IMR-90 (cell line): ENCODE results near the gene IQCK. TPM values are rescaled to one million over a fixed set of nuclear protein-coding genes. Genes with fewer than 3 reads are reported as not detected.

Experiments used
- ATAC-seq: fragments of 200-7000 bp; cut with Tn5 transposase; 2 replicates; pipeline ENCODE4 v1.9.1; 2020; ENCODE audit warnings: low read depth, mild to moderate bottlenecking, moderate library complexity
- BruUV-seq: library from RNA; stranded (reverse); fragments of 400-500 nt; replicated peaks from 2 replicates; lab custom pipeline; 2021; lab: Mats Ljungman, UMichigan
- CTCF ChIA-PET: fragments of 300-600 bp; formaldehyde crosslinking; extraction: SDS; loops from one replicate; lab custom pipeline; 2021; ENCODE audit warnings: antibody characterized with exemption; lab: Yijun Ruan, JAX
- POLR2A ChIA-PET: fragments of 300-600 bp; sonication (Branson Sonifier 250); formaldehyde crosslinking; loops from one replicate; lab custom pipeline; 2022; ENCODE audit warnings: antibody characterized with exemption; ENCODE audit not compliant: unreplicated experiment; lab: Charles Lee
- DNase-seq: peaks from one replicate; pipeline ENCODE4 v3.0.0; 2013
- H2AFZ ChIP-seq: replicated peaks from 2 replicates; pipeline ENCODE3; 2013; ENCODE audit warnings: low read length, mild to moderate bottlenecking; ENCODE audit not compliant: poor library complexity
- H2AK5ac ChIP-seq: 2 replicates; pipeline ENCODE4 v1.6.1; 2013; ENCODE audit warnings: low read depth, low read length, inconsistent platforms
- H2AK9ac ChIP-seq: replicated peaks from 2 replicates; pipeline ENCODE3; 2013; ENCODE audit warnings: mild to moderate bottlenecking, low read depth, low read length, moderate library complexity; ENCODE audit not compliant: poor library complexity
- H2BK120ac ChIP-seq: 2 replicates; pipeline ENCODE4 v1.6.1; 2013; ENCODE audit warnings: low read depth, low read length, inconsistent platforms
- H2BK15ac ChIP-seq: 3 replicates; pipeline ENCODE4 v1.6.1; 2013; ENCODE audit warnings: low read depth, low read length, inconsistent platforms
- H2BK20ac ChIP-seq: 2 replicates; pipeline ENCODE4 v1.6.1; 2013; ENCODE audit warnings: low read depth, mild to moderate bottlenecking, inconsistent platforms, low read length, moderate library complexity
- H2BK5ac ChIP-seq: 2 replicates; pipeline ENCODE4 v1.6.1; 2013; ENCODE audit warnings: mild to moderate bottlenecking, low read depth, low read length, inconsistent platforms; ENCODE audit not compliant: poor library complexity, severe bottlenecking
- H3K14ac ChIP-seq: replicated peaks from 2 replicates; pipeline ENCODE4 v1.6.1; 2013; ENCODE audit warnings: low read depth, low read length, inconsistent platforms
- H3K18ac ChIP-seq: 2 replicates; pipeline ENCODE4 v1.6.1; 2013; ENCODE audit warnings: low read depth, low read length, control low read depth
- H3K23ac ChIP-seq: 2 replicates; pipeline ENCODE4 v1.6.1; 2013; ENCODE audit warnings: low read depth, low read length, inconsistent platforms
- H3K27ac ChIP-seq: 2 replicates; pipeline ENCODE4 v1.5.1; 2013; ENCODE audit warnings: mild to moderate bottlenecking, control low read depth, low read length; ENCODE audit not compliant: insufficient read depth
- H3K27me3 ChIP-seq: 2 replicates; pipeline ENCODE4 v1.6.1; 2013; ENCODE audit warnings: low read length; ENCODE audit not compliant: control insufficient read depth, insufficient read depth
- H3K36me3 ChIP-seq: 2 replicates; pipeline ENCODE4 v1.6.1; 2013; ENCODE audit warnings: low read length, mixed read lengths; ENCODE audit not compliant: control insufficient read depth, insufficient read depth
- H3K4ac ChIP-seq: 2 replicates; pipeline ENCODE4 v1.6.1; 2013; ENCODE audit warnings: low read depth, low read length, inconsistent platforms
- H3K4me1 ChIP-seq: 2 replicates; pipeline ENCODE4 v1.6.1; 2013; ENCODE audit warnings: low read length, mixed read lengths; ENCODE audit not compliant: control insufficient read depth, insufficient read depth
- H3K4me2 ChIP-seq: 2 replicates; pipeline ENCODE4 v1.6.1; 2013; ENCODE audit warnings: low read depth, mild to moderate bottlenecking, control low read depth, low read length, moderate library complexity
- H3K4me3 ChIP-seq: 2 replicates; pipeline ENCODE4 v1.5.1; 2013; ENCODE audit warnings: low read depth, mild to moderate bottlenecking, control low read depth, low read length, moderate library complexity; ENCODE audit not compliant: insufficient read depth
- H3K56ac ChIP-seq: 2 replicates; pipeline ENCODE4 v1.6.1; 2013; ENCODE audit warnings: low read length, inconsistent platforms; ENCODE audit not compliant: insufficient read depth; ENCODE audit errors: extremely low read depth
- H3K79me1 ChIP-seq, 2 experiments: 2 replicates each; pipeline ENCODE4 v1.6.1; 2013; ENCODE audit warnings: low read length in 2 of 2, inconsistent platforms in 1 of 2, low read depth in 1 of 2
- H3K9ac ChIP-seq: 2 replicates; pipeline ENCODE4 v1.6.1; 2013; ENCODE audit warnings: low read depth, low read length, control low read depth
- H3K9me1 ChIP-seq: 2 replicates; pipeline ENCODE4 v1.6.1; 2013; ENCODE audit warnings: low read length, inconsistent platforms; ENCODE audit not compliant: insufficient read depth
- H3K9me3 ChIP-seq: 2 replicates; pipeline ENCODE4 v1.6.1; 2013; ENCODE audit warnings: low read length; ENCODE audit not compliant: control insufficient read depth, insufficient read depth
- H4K20me1 ChIP-seq: 2 replicates; pipeline ENCODE4 v1.6.1; 2013; ENCODE audit warnings: low read length, inconsistent platforms; ENCODE audit not compliant: insufficient read depth
- H4K5ac ChIP-seq: 2 replicates; pipeline ENCODE4 v1.6.1; 2013; ENCODE audit warnings: mild to moderate bottlenecking, low read depth, low read length, control low read depth
- H4K8ac ChIP-seq, 2 experiments: 2 replicates each; pipeline ENCODE4 v1.6.1; 2013; ENCODE audit warnings: low read depth in 2 of 2, low read length in 2 of 2, control low read depth in 1 of 2, inconsistent platforms in 1 of 2
- H4K91ac ChIP-seq: 2 replicates; pipeline ENCODE4 v1.6.1; 2013; ENCODE audit warnings: low read depth, low read length, inconsistent platforms; ENCODE audit not compliant: insufficient read depth
- BHLHE40 ChIP-seq: fragments of 150-350 bp; IDR thresholded peaks from 2 replicates; pipeline ENCODE4 v1.6.1; 2016; ENCODE audit warnings: mild to moderate bottlenecking, low read depth, low read length
- CHD1 ChIP-seq: IDR thresholded peaks from 2 replicates; pipeline ENCODE4 v1.6.1; 2012; ENCODE audit warnings: low read depth, low read length, improper control_type of control experiment
- ELK1 ChIP-seq: fragments of 150-350 bp; IDR thresholded peaks from 2 replicates; pipeline ENCODE4 v1.6.1; 2016; ENCODE audit warnings: low read depth, mild to moderate bottlenecking, low read length, moderate library complexity, borderline replicate concordance
- MAFK ChIP-seq: IDR thresholded peaks from 2 replicates; pipeline ENCODE4 v1.6.1; 2012; ENCODE audit warnings: low read depth, low read length, improper control_type of control experiment
- MAZ ChIP-seq: IDR thresholded peaks from 2 replicates; pipeline ENCODE4 v1.6.1; 2012; ENCODE audit warnings: low read depth, mild to moderate bottlenecking, low read length, improper control_type of control experiment, moderate library complexity, borderline replicate concordance
- MXI1 ChIP-seq: IDR thresholded peaks from 2 replicates; pipeline ENCODE4 v1.6.1; 2012; ENCODE audit warnings: low read depth, mild to moderate bottlenecking, low read length, moderate library complexity, borderline replicate concordance
- POLR2A ChIP-seq: IDR thresholded peaks from 2 replicates; pipeline ENCODE4 v1.6.1; 2012; ENCODE audit warnings: mild to moderate bottlenecking, low read depth, low read length
- RAD21 ChIP-seq: IDR thresholded peaks from 2 replicates; pipeline ENCODE4 v1.6.1; 2012; ENCODE audit warnings: low read length, improper control_type of control experiment
- RCOR1 ChIP-seq: IDR thresholded peaks from 2 replicates; pipeline ENCODE4 v1.6.1; 2012; ENCODE audit warnings: mild to moderate bottlenecking, low read length, improper control_type of control experiment; ENCODE audit not compliant: insufficient replicate concordance
- RFX5 ChIP-seq: IDR thresholded peaks from 2 replicates; pipeline ENCODE4 v1.8.0; 2012; ENCODE audit warnings: low read depth, mild to moderate bottlenecking, low read length, moderate library complexity
- SMC3 ChIP-seq: fragments of 150-350 bp; IDR thresholded peaks from 2 replicates; pipeline ENCODE4 v1.6.1; 2016; ENCODE audit warnings: low read depth, mild to moderate bottlenecking, antibody characterized with exemption, low read length, moderate library complexity
- dilution Hi-C: fragments of 300-500 bp; cut with HindIII; formaldehyde crosslinking; loops from one replicate; pipeline ENCODE4 v1.14.3; 2018; ENCODE audit warnings: low sequenced_read_pairs; ENCODE audit not compliant: unreplicated experiment
- in situ Hi-C: fragments of 300-500 bp; cut with MboI; formaldehyde crosslinking; loops from 3 replicates; pipeline ENCODE4 v1.14.3; 2019; ENCODE audit warnings: low sequenced_read_pairs, inconsistent platforms, mixed read lengths
- intact Hi-C: fragments of 100-400 bp; cut with micrococcal nuclease; formaldehyde crosslinking; loops from 2 replicates; pipeline ENCODE4 v1.10.0; 2022
- polyA plus RNA-seq, 3 experiments: library from polyadenylated mRNA; depleted of rRNA; stranded (reverse); fragments of >200 nt; gene quantifications; 2 replicates each; pipeline ENCODE4 v1.2.3, GENCODE V29; 2012; ENCODE audit warnings: low replicate concordance in 1 of 3
- total RNA-seq: library from RNA; depleted of rRNA; stranded (reverse); fragments of >200 nt; gene quantifications from 2 replicates; pipeline ENCODE4 v1.2.3, GENCODE V29; 2012

Gene IQCK
- total and polyA plus RNA-seq, 2 of the 4 experiments (the other 2 are of a cell fraction), result 4.1 to 5.4 TPM

- Histone ChIP-seq H4K8ac (0 out of 4 replicates have a peak overlapping the region, but pooled peaks of 1 of the 2 experiments have one; percentile 47), H3K27ac (no peak overlapping the region), H3K18ac (no peak overlapping the region), H2BK15ac (0 out of 3 replicates have a peak overlapping the region, but pooled peaks have one; percentile 61), H3K4me1 (peaks cover 13% of the 10 kb centered on the region), H2BK20ac (peak overlapping the region; percentile 27; the same call in 1 of the 2 replicates), H3K56ac (no peak overlapping the region), H2AK5ac (no peak overlapping the region), H3K4me2 (no peak overlapping the region), H3K4me3 (no peak overlapping the region), H3K36me3 (no peaks in the 10 kb centered on the region), H3K27me3 (no peaks in the 10 kb centered on the region), H4K91ac (no peak overlapping the region), H3K4ac (peak overlapping the region; percentile 24; the same call in 1 of the 2 replicates), H3K9me3 (no peaks in the 10 kb centered on the region), H2AFZ (no peak overlapping the region), H3K14ac (no peak overlapping the region), H2BK120ac (no peak overlapping the region), H3K79me1 (no peaks in the 10 kb centered on the region), H3K9me1 (peaks cover 8% of the 10 kb centered on the region), H3K9ac (no peak overlapping the region), H2BK5ac (no peak overlapping the region), H3K23ac (no peak overlapping the region), H2AK9ac (no peak overlapping the region), H4K20me1 (no peaks in the 10 kb centered on the region), H4K5ac (no peak overlapping the region)
- no peak for DNase-seq
- ChIA-PET CTCF (interaction anchor here (0.7 kb wide), 1 partner anchor 18 kb away, joined by 3 read pairs; no protein-coding TSS in a partner anchor), POLR2A (no interaction called here)
- in situ Hi-C loops, result no loop called here
- ATAC-seq, result no peak
- TF ChIP-seq MXI1 (no peak), BHLHE40 (no peak), POLR2A (no peak), ELK1 (no peak), SMC3 (no peak), MAZ (no peak), CHD1 (no peak), MAFK (no peak), RFX5 (no peak), RCOR1 (no peak), RAD21 (no peak)
- no TSS peak for BruUV-seq
- intact Hi-C loops, result loop anchor here (2.0 kb wide), 1 partner anchor 32 kb away; no protein-coding TSS in a partner anchor
- dilution Hi-C loops, result no loop called here
Measured at GRCh38 chr16:19812986-19813385, 94.9 kb downstream of the IQCK start.
